ENCODE data around the gene NFATC2.

The NFATC2 gene

GRCh38 chr20:51383891-51384510, 158.5 kb downstream of the NFATC2 start:
- TF ChIP-seq REST (IDR thresholded peaks at IDR 0.05; ENCODE audit: insufficient read depth in 1 of 2, low read depth in 2 of 2, low read length in 2 of 2) = no peak
- TF ChIP-seq FOXP2 (optimal IDR thresholded peaks at IDR 0.05; ENCODE audit: borderline replicate concordance, extremely low read depth, extremely low read length, insufficient read depth) = no peak
- TF ChIP-seq POLR2AphosphoS5 (IDR thresholded peaks at IDR 0.05; ENCODE audit: low read depth, low read length) = no peak
- no peak for TF ChIP-seq SIN3A (IDR thresholded peaks at IDR 0.05; ENCODE audit: borderline replicate concordance, insufficient read depth, low read length)
- TF ChIP-seq TAF1 (IDR thresholded peaks at IDR 0.05; ENCODE audit: borderline replicate concordance, insufficient read depth, low read length) = no peak

GRCh38 chr20:51382986-51383821, 159.3 kb downstream of the NFATC2 start:
- no peak for TF ChIP-seq POLR2AphosphoS5 (IDR thresholded peaks at IDR 0.05; ENCODE audit: low read depth, low read length)
- TF ChIP-seq REST (IDR thresholded peaks at IDR 0.05; ENCODE audit: insufficient read depth in 1 of 2, low read depth in 2 of 2, low read length in 2 of 2) = no peak
- no peak for TF ChIP-seq SIN3A (IDR thresholded peaks at IDR 0.05; ENCODE audit: borderline replicate concordance, insufficient read depth, low read length)
- TF ChIP-seq TAF1 (IDR thresholded peaks at IDR 0.05; ENCODE audit: borderline replicate concordance, insufficient read depth, low read length) = no peak
- TF ChIP-seq FOXP2 (optimal IDR thresholded peaks at IDR 0.05; ENCODE audit: borderline replicate concordance, extremely low read depth, extremely low read length, insufficient read depth) = no peak

- TF ChIP-seq POLR2AphosphoS5 (IDR thresholded peaks at IDR 0.05; ENCODE audit: low read depth, low read length) = no peak
- TF ChIP-seq FOXP2 (optimal IDR thresholded peaks at IDR 0.05; ENCODE audit: borderline replicate concordance, extremely low read depth, extremely low read length, insufficient read depth) = no peak
- TF ChIP-seq TAF1 (IDR thresholded peaks at IDR 0.05; ENCODE audit: borderline replicate concordance, insufficient read depth, low read length) = no peak
- TF ChIP-seq SIN3A (IDR thresholded peaks at IDR 0.05; ENCODE audit: borderline replicate concordance, insufficient read depth, low read length) = no peak
- no peak for TF ChIP-seq REST (IDR thresholded peaks at IDR 0.05; ENCODE audit: insufficient read depth in 1 of 2, low read depth in 2 of 2, low read length in 2 of 2)
These were observed 160.2 kb downstream of the NFATC2 start for GRCh38 chr20:51382111-51382985.

- TF ChIP-seq TAF1 (IDR thresholded peaks at IDR 0.05; ENCODE audit: borderline replicate concordance, insufficient read depth, low read length) (no peak), REST (IDR thresholded peaks at IDR 0.05; ENCODE audit: insufficient read depth in 1 of 2, low read depth in 2 of 2, low read length in 2 of 2) (no peak), SIN3A (IDR thresholded peaks at IDR 0.05; ENCODE audit: borderline replicate concordance, insufficient read depth, low read length) (no peak), POLR2AphosphoS5 (IDR thresholded peaks at IDR 0.05; ENCODE audit: low read depth, low read length) (no peak), FOXP2 (optimal IDR thresholded peaks at IDR 0.05; ENCODE audit: borderline replicate concordance, extremely low read depth, extremely low read length, insufficient read depth) (no peak)
These were observed 161.0 kb downstream of the NFATC2 start for GRCh38 chr20:51381557-51381956.

Data from PFSK-1 (cell line).